Endodermal cell (in vitro differentiated cells): ENCODE data around the gene ICOS. TPM values are rescaled to one million over a fixed set of nuclear protein-coding genes. Genes with fewer than 3 reads are reported as not detected.

Experiments used
- DNase-seq: peaks from one replicate; pipeline ENCODE4 v3.0.0-alpha.2; 2017
- H3K27ac ChIP-seq: 2 replicates; pipeline ENCODE4 v1.5.1; 2013; ENCODE audit warnings: mild to moderate bottlenecking, low read depth, low read length, moderate library complexity
- H3K27me3 ChIP-seq: 2 replicates; pipeline ENCODE4 v1.6.1; 2013; ENCODE audit warnings: mild to moderate bottlenecking, low read length, moderate library complexity; ENCODE audit not compliant: insufficient read depth, control insufficient read depth, poor library complexity, severe bottlenecking
- H3K36me3 ChIP-seq: 2 replicates; pipeline ENCODE4 v1.7.0; 2013; ENCODE audit warnings: mild to moderate bottlenecking, low read length, moderate library complexity; ENCODE audit not compliant: control insufficient read depth, insufficient read depth
- H3K4me1 ChIP-seq: one replicate; pipeline ENCODE4 v1.7.0; 2013; ENCODE audit warnings: low read length; ENCODE audit not compliant: control insufficient read depth, insufficient read depth
- H3K4me3 ChIP-seq: 2 replicates; pipeline ENCODE4 v1.5.1; 2013; ENCODE audit warnings: mild to moderate bottlenecking, low read length, moderate library complexity
- H3K9ac ChIP-seq: 2 replicates; pipeline ENCODE4 v1.6.1; 2013; ENCODE audit warnings: mild to moderate bottlenecking, low read length, moderate library complexity; ENCODE audit not compliant: poor library complexity, severe bottlenecking; ENCODE audit errors: extremely low read depth
- H3K9me3 ChIP-seq: 2 replicates; pipeline ENCODE4 v1.6.1; 2013; ENCODE audit warnings: mild to moderate bottlenecking, low read length, moderate library complexity; ENCODE audit not compliant: control insufficient read depth
- H3K27ac Mint-ChIP-seq: 2 replicates; pipeline ENCODE4 v1.8.0; 2020; ENCODE audit warnings: mixed read lengths
- H3K27me3 Mint-ChIP-seq: 2 replicates; pipeline ENCODE4 v1.8.0; 2021; ENCODE audit warnings: mild to moderate bottlenecking, mixed read lengths; ENCODE audit not compliant: insufficient read depth
- H3K36me3 Mint-ChIP-seq: 2 replicates; pipeline ENCODE4 v1.8.0; 2020; ENCODE audit warnings: low read depth, mixed read lengths
- H3K4me1 Mint-ChIP-seq: 2 replicates; pipeline ENCODE4 v1.8.0; 2020; ENCODE audit warnings: mixed read lengths
- H3K4me3 Mint-ChIP-seq: 2 replicates; pipeline ENCODE4 v1.8.0; 2020; ENCODE audit warnings: mild to moderate bottlenecking, moderate library complexity, mixed read lengths
- H3K9me3 Mint-ChIP-seq: 2 replicates; pipeline ENCODE4 v1.8.0; 2020; ENCODE audit warnings: mild to moderate bottlenecking, mixed read lengths
- WGBS, 2 experiments: methylation state at CpG; one replicate each; pipeline versions ENCODE4 v1.1.5 to v1.1.7; 2013; ENCODE audit warnings: missing lambda C conversion rate in 2 of 2, mixed read lengths in 1 of 2; ENCODE audit not compliant: insufficient coverage in 1 of 2, insufficient read length in 1 of 2; 5-methylcytosine and 5-hydroxymethylcytosine counted together
- total RNA-seq, 2 donors: library from RNA; stranded (reverse); fragmentation: NEBNext Ultra II Directional in 1 of 2; extraction: Animal tissue kit (Norgen Biotek cat#: 25700) in 1 of 2; gene quantifications; 2 replicates in 1 of 2; 3 replicates in 1 of 2; pipeline ENCODE4 v1.2.1, GENCODE V29; 2021
- TF ChIP-seq, protein P1 (sequence below): fragments of 200-600 bp; sonication (generic); conservative IDR thresholded peaks from 2 replicates; pipeline ENCODE4 v1.5.0; 2021; ENCODE audit warnings: antibody characterized with exemption, mild to moderate bottlenecking

The ICOS gene
- total RNA-seq, 2 donors from 2014 or later: not detected

DNA sequence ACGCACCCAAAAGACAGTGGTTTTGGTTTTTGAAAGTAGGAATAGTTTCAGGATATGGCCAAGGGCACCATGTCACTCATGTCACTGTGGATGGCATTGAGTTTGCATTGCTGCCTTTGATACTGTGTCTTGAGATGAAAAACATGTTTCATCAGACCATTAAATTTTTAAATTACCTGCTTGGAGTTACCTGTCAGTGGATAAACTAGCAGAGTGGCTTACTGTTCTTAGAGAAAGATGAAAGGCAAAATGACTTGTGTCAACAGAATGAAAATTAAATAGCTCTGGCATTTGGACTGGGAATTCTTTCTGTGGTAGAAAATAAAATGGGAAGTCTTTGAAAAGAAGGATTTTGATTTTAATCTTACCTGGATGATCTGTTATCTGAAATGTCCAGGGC lies 386 bp downstream of the ICOS start:
- Histone ChIP-seq H3K27ac (no peak overlapping the region), H3K27me3 (no peaks in the 10 kb centered on the region), H3K4me3 (no peak overlapping the region), H3K4me1 (no peaks in the 10 kb centered on the region), H3K36me3 (no peaks in the 10 kb centered on the region), H3K9ac (no peak overlapping the region), H3K9me3 (no peaks in the 10 kb centered on the region)
- 67 to 89% methylated on average over 1 of the region's 1 CpG for WGBS, 2 experiments
- no peaks in the 10 kb centered on the region for H3K36me3 Mint-ChIP-seq
- no peak overlapping the region for H3K4me3 Mint-ChIP-seq
- H3K27me3 Mint-ChIP-seq: no peaks in the 10 kb centered on the region
- no peak for DNase-seq
- H3K9me3 Mint-ChIP-seq: no peaks in the 10 kb centered on the region
- TF ChIP-seq, protein P1, sequence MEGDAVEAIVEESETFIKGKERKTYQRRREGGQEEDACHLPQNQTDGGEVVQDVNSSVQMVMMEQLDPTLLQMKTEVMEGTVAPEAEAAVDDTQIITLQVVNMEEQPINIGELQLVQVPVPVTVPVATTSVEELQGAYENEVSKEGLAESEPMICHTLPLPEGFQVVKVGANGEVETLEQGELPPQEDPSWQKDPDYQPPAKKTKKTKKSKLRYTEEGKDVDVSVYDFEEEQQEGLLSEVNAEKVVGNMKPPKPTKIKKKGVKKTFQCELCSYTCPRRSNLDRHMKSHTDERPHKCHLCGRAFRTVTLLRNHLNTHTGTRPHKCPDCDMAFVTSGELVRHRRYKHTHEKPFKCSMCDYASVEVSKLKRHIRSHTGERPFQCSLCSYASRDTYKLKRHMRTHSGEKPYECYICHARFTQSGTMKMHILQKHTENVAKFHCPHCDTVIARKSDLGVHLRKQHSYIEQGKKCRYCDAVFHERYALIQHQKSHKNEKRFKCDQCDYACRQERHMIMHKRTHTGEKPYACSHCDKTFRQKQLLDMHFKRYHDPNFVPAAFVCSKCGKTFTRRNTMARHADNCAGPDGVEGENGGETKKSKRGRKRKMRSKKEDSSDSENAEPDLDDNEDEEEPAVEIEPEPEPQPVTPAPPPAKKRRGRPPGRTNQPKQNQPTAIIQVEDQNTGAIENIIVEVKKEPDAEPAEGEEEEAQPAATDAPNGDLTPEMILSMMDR: no peak
- peaks cover 6% of the 10 kb centered on the region for H3K4me1 Mint-ChIP-seq
- H3K27ac Mint-ChIP-seq: no peak overlapping the region

DNA sequence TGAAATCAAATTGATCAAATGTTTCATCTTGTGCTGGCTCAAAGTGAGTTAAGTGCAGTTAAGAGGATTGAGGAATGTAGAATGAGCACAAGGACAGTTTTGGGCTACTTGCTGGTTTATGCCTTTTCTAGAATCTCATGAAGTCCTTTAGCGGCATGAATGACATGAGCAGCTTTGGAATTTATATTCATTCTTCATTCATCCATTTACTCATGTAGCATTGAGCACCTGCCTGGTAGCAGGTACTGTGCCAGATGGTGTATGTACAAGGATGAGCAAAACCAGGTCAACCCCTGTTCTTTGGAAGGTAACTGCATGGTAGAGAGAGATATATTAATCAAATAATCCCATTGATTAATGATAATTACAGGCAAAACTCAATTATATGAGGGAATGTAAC lies 1.2 kb downstream of the ICOS start:
- no peak overlapping the region for H3K9ac ChIP-seq
- WGBS, 2 experiments: 89% methylated on average over 1 of the region's 1 CpG; no CpG with 5 or more reads in 1 of the 2 experiments
- Mint-ChIP-seq H3K9me3 (no peaks in the 10 kb centered on the region), H3K36me3 (no peaks in the 10 kb centered on the region), H3K4me1 (peaks cover 6% of the 10 kb centered on the region), H3K27me3 (no peaks in the 10 kb centered on the region), H3K27ac (no peak overlapping the region), H3K4me3 (no peak overlapping the region)
- no peaks in the 10 kb centered on the region for H3K27me3 ChIP-seq
- no peak for DNase-seq
- TF ChIP-seq, protein P1: no peak
- H3K9me3 ChIP-seq: no peaks in the 10 kb centered on the region
- H3K27ac ChIP-seq: no peak overlapping the region
- H3K36me3 ChIP-seq: no peaks in the 10 kb centered on the region
- no peak overlapping the region for H3K4me3 ChIP-seq
- H3K4me1 ChIP-seq: no peaks in the 10 kb centered on the region

DNA sequence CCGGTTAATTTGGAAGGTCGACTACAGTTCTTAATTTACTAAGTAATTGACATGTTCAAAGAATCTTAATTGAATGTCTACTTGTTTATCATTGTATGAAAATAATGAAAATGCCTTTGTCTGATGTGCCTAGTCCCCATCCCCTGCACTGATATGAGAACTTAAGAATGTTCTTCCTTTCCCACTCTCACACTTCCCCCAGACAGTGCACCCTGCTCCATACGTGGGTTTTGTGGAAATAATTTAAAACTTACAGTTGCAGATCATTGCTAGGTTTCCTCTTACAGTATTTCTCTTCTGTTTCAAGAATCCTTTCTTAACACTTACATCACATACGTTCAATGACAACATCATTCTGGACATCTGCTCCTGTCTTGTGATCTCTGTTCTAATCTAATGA lies 3.5 kb downstream of the ICOS start:
- Mint-ChIP-seq H3K27ac (no peak overlapping the region), H3K9me3 (peaks cover 12% of the 10 kb centered on the region), H3K27me3 (no peaks in the 10 kb centered on the region), H3K4me1 (peaks cover 4% of the 10 kb centered on the region), H3K4me3 (no peak overlapping the region), H3K36me3 (no peaks in the 10 kb centered on the region)
- Histone ChIP-seq H3K36me3 (no peaks in the 10 kb centered on the region), H3K4me3 (no peak overlapping the region), H3K27ac (no peak overlapping the region), H3K27me3 (no peaks in the 10 kb centered on the region), H3K4me1 (no peaks in the 10 kb centered on the region), H3K9ac (no peak overlapping the region), H3K9me3 (no peaks in the 10 kb centered on the region)
- WGBS, 2 experiments: 89 to 100% methylated on average over 1 to 2 of the region's 4 CpGs
- TF ChIP-seq, protein P1: no peak
- DNase-seq: no peak
